H9 (cell line): ENCODE results near the gene AGBL4. TPM values are rescaled to one million over a fixed set of nuclear protein-coding genes. Genes with fewer than 3 reads are reported as not detected.

Source experiments
- DNase-seq: peaks from one replicate; pipeline ENCODE4 v3.0.0-alpha.2; 2017
- H2AFZ ChIP-seq: one replicate; pipeline ENCODE4 v1.6.1; 2013; ENCODE audit warnings: mild to moderate bottlenecking, low read length, control low read depth, moderate library complexity
- H2AK5ac ChIP-seq: 2 replicates; pipeline ENCODE4 v1.6.1; 2013; ENCODE audit warnings: low read length, control low read depth, mixed read lengths; ENCODE audit not compliant: insufficient read length
- H2BK120ac ChIP-seq: one replicate; pipeline ENCODE4 v1.6.1; 2013; ENCODE audit warnings: low read depth, mild to moderate bottlenecking, low read length, control low read depth, inconsistent platforms; ENCODE audit not compliant: poor library complexity, severe bottlenecking
- H2BK12ac ChIP-seq: 2 replicates; pipeline ENCODE4 v1.6.1; 2013; ENCODE audit warnings: low read length, control low read depth, mixed read lengths, low read depth; ENCODE audit not compliant: insufficient read length
- H2BK15ac ChIP-seq: 2 replicates; pipeline ENCODE4 v1.6.1; 2013; ENCODE audit warnings: low read depth, low read length, control low read depth
- H2BK20ac ChIP-seq: one replicate; pipeline ENCODE4 v1.6.1; 2013; ENCODE audit warnings: low read depth, mild to moderate bottlenecking, low read length, control low read depth, inconsistent platforms; ENCODE audit not compliant: poor library complexity, severe bottlenecking
- H2BK5ac ChIP-seq: 2 replicates; pipeline ENCODE4 v1.6.1; 2013; ENCODE audit warnings: low read length, control low read depth, mixed read lengths; ENCODE audit not compliant: insufficient read length
- H3K14ac ChIP-seq: 2 replicates; pipeline ENCODE4 v1.6.1; 2013; ENCODE audit warnings: low read length, control low read depth; ENCODE audit not compliant: insufficient read depth
- H3K18ac ChIP-seq: 2 replicates; pipeline ENCODE4 v1.6.1; 2013; ENCODE audit warnings: low read depth, mild to moderate bottlenecking, mixed read lengths, low read length, control low read depth; ENCODE audit not compliant: insufficient read length
- H3K23ac ChIP-seq: 2 replicates; pipeline ENCODE4 v1.6.1; 2013; ENCODE audit warnings: low read length, control low read depth, mixed read lengths, low read depth; ENCODE audit not compliant: insufficient read length
- H3K23me2 ChIP-seq: 2 replicates; pipeline ENCODE4 v1.6.1; 2013; ENCODE audit warnings: low read depth, mild to moderate bottlenecking, mixed read lengths, low read length, control low read depth; ENCODE audit not compliant: insufficient read length, poor library complexity, severe bottlenecking
- H3K27ac ChIP-seq: 2 replicates; pipeline ENCODE4 v1.5.1; 2013; ENCODE audit warnings: low read length, control low read depth, mixed read lengths, low read depth; ENCODE audit not compliant: insufficient read length
- H3K27me3 ChIP-seq: 2 replicates; pipeline ENCODE4 v1.6.1; 2013; ENCODE audit warnings: low read length, control low read depth, inconsistent platforms; ENCODE audit not compliant: insufficient read depth
- H3K4ac ChIP-seq: 2 replicates; pipeline ENCODE4 v1.6.1; 2013; ENCODE audit warnings: low read depth, mild to moderate bottlenecking, control low read depth, inconsistent platforms, low read length, moderate library complexity
- H3K4me1 ChIP-seq: 2 replicates; pipeline ENCODE4 v1.6.1; 2013; ENCODE audit warnings: low read length, control low read depth, inconsistent platforms; ENCODE audit not compliant: insufficient read depth
- H3K4me2 ChIP-seq: 2 replicates; pipeline ENCODE4 v1.6.1; 2013; ENCODE audit warnings: low read length, control low read depth, mixed read lengths; ENCODE audit not compliant: insufficient read length, insufficient read depth
- H3K56ac ChIP-seq: 2 replicates; pipeline ENCODE4 v1.6.1; 2013; ENCODE audit warnings: low read depth, mild to moderate bottlenecking, mixed read lengths, low read length, control low read depth; ENCODE audit not compliant: insufficient read length
- H3K79me1 ChIP-seq: 2 replicates; pipeline ENCODE4 v1.6.1; 2013; ENCODE audit warnings: low read depth, mild to moderate bottlenecking, moderate library complexity, low read length, control low read depth, inconsistent platforms; ENCODE audit not compliant: insufficient read depth, poor library complexity, severe bottlenecking
- H3K79me2 ChIP-seq: 2 replicates; pipeline ENCODE4 v1.6.1; 2013; ENCODE audit warnings: low read length, control low read depth, inconsistent platforms; ENCODE audit not compliant: insufficient read depth
- H3K9ac ChIP-seq: 2 replicates; pipeline ENCODE4 v1.6.1; 2013; ENCODE audit warnings: low read length, control low read depth, mixed read lengths; ENCODE audit not compliant: insufficient read length; ENCODE audit errors: extremely low read depth
- H3K9me3 ChIP-seq: one replicate; pipeline ENCODE4 v1.6.1; 2013; ENCODE audit warnings: low read depth, low read length, inconsistent platforms; ENCODE audit not compliant: control insufficient read depth
- H3T11ph ChIP-seq: one replicate; pipeline ENCODE4 v1.6.1; 2013; ENCODE audit warnings: mild to moderate bottlenecking, low read length, control low read depth, inconsistent platforms
- H4K20me1 ChIP-seq: one replicate; pipeline ENCODE4 v1.6.1; 2013; ENCODE audit not compliant: control insufficient read depth, insufficient read length, insufficient read depth
- H4K5ac ChIP-seq: 2 replicates; pipeline ENCODE4 v1.6.1; 2013; ENCODE audit warnings: low read depth, mild to moderate bottlenecking, mixed read lengths, low read length, control low read depth; ENCODE audit not compliant: insufficient read length
- H4K8ac ChIP-seq: replicated peaks from 2 replicates; pipeline ENCODE4 v1.6.1; 2013; ENCODE audit warnings: low read length, control low read depth, mixed read lengths, low read depth; ENCODE audit not compliant: insufficient read length
- H4K91ac ChIP-seq: 2 replicates; pipeline ENCODE4 v1.6.1; 2013; ENCODE audit warnings: low read depth, mild to moderate bottlenecking, moderate library complexity, mixed read lengths, low read length, control low read depth; ENCODE audit not compliant: insufficient read length
- H3K27ac Mint-ChIP-seq, 3 experiments: 2 replicates in 2 of 3; 3 replicates in 1 of 3; pipeline ENCODE4 v1.8.0; 2020 to 2021; ENCODE audit warnings: mixed read lengths in 3 of 3, mild to moderate bottlenecking in 1 of 3, moderate library complexity in 1 of 3
- H3K27me3 Mint-ChIP-seq: 2 replicates; pipeline ENCODE4 v1.8.0; 2021; ENCODE audit warnings: low read depth, mild to moderate bottlenecking, moderate library complexity, mixed read lengths
- H3K36me3 Mint-ChIP-seq, 3 experiments: 2 replicates in 2 of 3; 3 replicates in 1 of 3; pipeline ENCODE4 v1.8.0; 2020 to 2021; ENCODE audit warnings: low read depth in 3 of 3, mixed read lengths in 3 of 3; ENCODE audit not compliant: insufficient read depth in 1 of 3
- H3K4me1 Mint-ChIP-seq, 2 experiments: 2 replicates each; pipeline ENCODE4 v1.8.0; 2020; ENCODE audit warnings: mixed read lengths in 2 of 2
- H3K4me3 Mint-ChIP-seq, 2 experiments: 2 replicates in 1 of 2; 3 replicates in 1 of 2; pipeline ENCODE4 v1.8.0; 2020 to 2021; ENCODE audit warnings: mild to moderate bottlenecking in 2 of 2, mixed read lengths in 2 of 2, moderate library complexity in 1 of 2
- H3K9me3 Mint-ChIP-seq, 2 experiments: 2 replicates in 1 of 2; 3 replicates in 1 of 2; pipeline ENCODE4 v1.8.0; 2020; ENCODE audit warnings: mild to moderate bottlenecking in 2 of 2, mixed read lengths in 2 of 2, moderate library complexity in 1 of 2
- CTCF ChIP-seq: fragments of 200-600 bp; sonication (generic); conservative IDR thresholded peaks from 3 replicates; pipeline ENCODE4 v1.8.0; 2021; ENCODE audit warnings: antibody characterized with exemption, mild to moderate bottlenecking
- WGBS: extraction: QIAGEN DNeasy Blood & Tissue Kit; methylation state at CpG from one replicate; pipeline ENCODE4 v1.1.7; 2013; ENCODE audit warnings: missing lambda C conversion rate, low lambda C conversion rate, mixed read lengths; ENCODE audit not compliant: insufficient read length; ENCODE audit errors: extremely low coverage; 5-methylcytosine and 5-hydroxymethylcytosine counted together
- total RNA-seq: library from RNA; stranded (reverse); gene quantifications from 2 replicates; pipeline ENCODE4 v1.2.1, GENCODE V29; 2021

The AGBL4 gene
- total RNA-seq, 1 experiment from 2014 or later = not detected

GRCh38 chr1:49026230-49026811 lies 997.4 kb downstream of the AGBL4 start:
- H3K23ac ChIP-seq = no peak overlapping the region

More at GRCh38 chr1:49026230-49026811, 997.4 kb downstream of the AGBL4 start:
- no peak for DNase-seq
- Histone ChIP-seq H2AFZ (no peak overlapping the region), H2BK15ac (no peak overlapping the region), H3K79me2 (no peaks in the 10 kb centered on the region), H2AK5ac (no peak overlapping the region), H3K27me3 (no peaks in the 10 kb centered on the region), H4K20me1 (no peaks in the 10 kb centered on the region), H3K14ac (no peak overlapping the region), H2BK120ac (no peak overlapping the region), H2BK20ac (no peak overlapping the region), H3T11ph (no peak overlapping the region), H3K9me3 (peaks cover 8% of the 10 kb centered on the region), H2BK12ac (no peak overlapping the region), H3K56ac (no peak overlapping the region), H3K23me2 (no peaks in the 10 kb centered on the region), H3K27ac (no peak overlapping the region), H3K4me2 (no peak overlapping the region), H2BK5ac (no peak overlapping the region), H4K91ac (no peak overlapping the region), H3K4ac (no peak overlapping the region), H3K9ac (no peak overlapping the region), H3K79me1 (no peaks in the 10 kb centered on the region), H3K18ac (no peak overlapping the region), H4K8ac (no peak overlapping the region), H3K4me1 (no peaks in the 10 kb centered on the region), H4K5ac (no peak overlapping the region)
- no peaks in the 10 kb centered on the region for H3K4me1 Mint-ChIP-seq
- peaks cover 3 to 26% (median 6%) of the 10 kb centered on the region in 3 experiments; a peak in 6 of 7 replicates for H3K36me3 Mint-ChIP-seq
- no peak for TF ChIP-seq CTCF
- no peak overlapping the region for H3K4me3 Mint-ChIP-seq
- H3K27me3 Mint-ChIP-seq = no peaks in the 10 kb centered on the region
- WGBS = no CpG with 5 or more reads among the region's 1 CpG
- peaks cover 80 to 89% of the 10 kb centered on the region in 2 experiments for H3K9me3 Mint-ChIP-seq
- H3K27ac Mint-ChIP-seq = no peak overlapping the region
